Neuronal stem cell (in vitro differentiated cells): ENCODE results near the gene PEAR1.

Source experiments
- DNase-seq: peaks from one replicate; pipeline ENCODE4 v3.0.0-alpha.2; 2013; ENCODE audit warnings: low spot score
- H2AFZ ChIP-seq: one replicate; pipeline ENCODE4 v1.6.1; 2013; ENCODE audit warnings: mild to moderate bottlenecking, low read length, inconsistent platforms
- H2AK5ac ChIP-seq: 2 replicates; pipeline ENCODE4 v1.6.1; 2013; ENCODE audit warnings: low read depth, mild to moderate bottlenecking, inconsistent platforms, low read length, moderate library complexity, mixed read lengths
- H2BK120ac ChIP-seq: 2 replicates; pipeline ENCODE4 v1.6.1; 2013; ENCODE audit warnings: low read depth, mild to moderate bottlenecking, inconsistent platforms, low read length, moderate library complexity, mixed read lengths
- H2BK12ac ChIP-seq: one replicate; pipeline ENCODE4 v1.6.1; 2013; ENCODE audit warnings: low read length, inconsistent platforms
- H2BK15ac ChIP-seq: 2 replicates; pipeline ENCODE4 v1.6.1; 2013; ENCODE audit warnings: mild to moderate bottlenecking, low read length, inconsistent platforms, mixed read lengths
- H2BK5ac ChIP-seq: one replicate; pipeline ENCODE4 v1.6.1; 2013; ENCODE audit warnings: inconsistent platforms, mild to moderate bottlenecking, low read length, moderate library complexity
- H3K14ac ChIP-seq: one replicate; pipeline ENCODE4 v1.6.1; 2013; ENCODE audit warnings: low read length, inconsistent platforms
- H3K18ac ChIP-seq: 2 replicates; pipeline ENCODE4 v1.6.1; 2013; ENCODE audit warnings: low read length, inconsistent platforms
- H3K23ac ChIP-seq: 2 replicates; pipeline ENCODE4 v1.6.1; 2013; ENCODE audit warnings: low read depth, mild to moderate bottlenecking, mixed read lengths, low read length, inconsistent platforms; ENCODE audit not compliant: poor library complexity
- H3K27ac ChIP-seq: replicated peaks from 3 replicates; pipeline ENCODE4 v1.5.1; 2013; ENCODE audit warnings: low read length, inconsistent platforms
- H3K27me3 ChIP-seq, 3 experiments: 2 replicates each; pipeline ENCODE4 v1.6.1; 2013; ENCODE audit warnings: low read length in 3 of 3, mild to moderate bottlenecking in 2 of 3, inconsistent platforms in 1 of 3, low read depth in 1 of 3, mixed read lengths in 1 of 3, moderate library complexity in 1 of 3; ENCODE audit not compliant: control insufficient read depth in 3 of 3, insufficient read depth in 3 of 3
- H3K36me3 ChIP-seq, 2 donors: replicated peaks in 1 of 2; 2 replicates each; pipeline ENCODE4 v1.6.1; 2013; ENCODE audit warnings: low read length in 2 of 2; ENCODE audit not compliant: control insufficient read depth in 2 of 2, insufficient read depth in 2 of 2
- H3K4ac ChIP-seq: 2 replicates; pipeline ENCODE4 v1.6.1; 2013; ENCODE audit warnings: inconsistent platforms, mild to moderate bottlenecking, low read length, moderate library complexity
- H3K4me1 ChIP-seq, 2 donors: 1 replicate in 1 of 2; 2 replicates in 1 of 2; pipeline ENCODE4 v1.6.1; 2013; ENCODE audit warnings: low read length in 2 of 2, low read depth in 1 of 2; ENCODE audit not compliant: control insufficient read depth in 2 of 2, insufficient read depth in 1 of 2
- H3K4me2 ChIP-seq: one replicate; pipeline ENCODE4 v1.6.1; 2013; ENCODE audit warnings: mild to moderate bottlenecking, low read length, inconsistent platforms; ENCODE audit not compliant: insufficient read depth, poor library complexity, severe bottlenecking
- H3K4me3 ChIP-seq, 2 donors: 2 replicates each; pipeline ENCODE4 v1.5.1; 2013; ENCODE audit warnings: low read length in 2 of 2, mild to moderate bottlenecking in 2 of 2, inconsistent platforms in 1 of 2, moderate library complexity in 1 of 2
- H3K79me1 ChIP-seq: one replicate; pipeline ENCODE4 v1.6.1; 2013; ENCODE audit warnings: low read depth, mild to moderate bottlenecking, inconsistent platforms, low read length, moderate library complexity
- H3K9ac ChIP-seq: one replicate; pipeline ENCODE4 v1.6.1; 2013; ENCODE audit warnings: mild to moderate bottlenecking, low read depth, low read length, inconsistent platforms; ENCODE audit not compliant: poor library complexity
- H3K9me3 ChIP-seq, 2 donors: replicated peaks in 1 of 2; 2 replicates each; pipeline versions ENCODE3 to v1.6.1; 2013; ENCODE audit warnings: low read length in 2 of 2, mild to moderate bottlenecking in 2 of 2, inconsistent platforms in 1 of 2, low read depth in 1 of 2, mixed read lengths in 1 of 2, moderate library complexity in 1 of 2; ENCODE audit not compliant: control insufficient read depth in 2 of 2, insufficient read depth in 1 of 2
- H4K8ac ChIP-seq: one replicate; pipeline ENCODE4 v1.6.1; 2013; ENCODE audit warnings: low read depth, mild to moderate bottlenecking, inconsistent platforms, low read length, moderate library complexity
- H4K91ac ChIP-seq: one replicate; pipeline ENCODE4 v1.6.1; 2013; ENCODE audit warnings: low read length, low read depth, mild to moderate bottlenecking, inconsistent platforms; ENCODE audit not compliant: poor library complexity
- WGBS, 2 donors: extraction: QIAGEN DNeasy Blood & Tissue Kit; methylation state at CpG; one replicate each; pipeline ENCODE4 v1.1.7; 2013; ENCODE audit warnings: missing lambda C conversion rate in 2 of 2, mixed read lengths in 1 of 2; ENCODE audit not compliant: insufficient read length in 2 of 2, insufficient replicate concordance in 1 of 2; ENCODE audit errors: extremely low coverage in 2 of 2; 5-methylcytosine and 5-hydroxymethylcytosine counted together

Gene PEAR1

DNA sequence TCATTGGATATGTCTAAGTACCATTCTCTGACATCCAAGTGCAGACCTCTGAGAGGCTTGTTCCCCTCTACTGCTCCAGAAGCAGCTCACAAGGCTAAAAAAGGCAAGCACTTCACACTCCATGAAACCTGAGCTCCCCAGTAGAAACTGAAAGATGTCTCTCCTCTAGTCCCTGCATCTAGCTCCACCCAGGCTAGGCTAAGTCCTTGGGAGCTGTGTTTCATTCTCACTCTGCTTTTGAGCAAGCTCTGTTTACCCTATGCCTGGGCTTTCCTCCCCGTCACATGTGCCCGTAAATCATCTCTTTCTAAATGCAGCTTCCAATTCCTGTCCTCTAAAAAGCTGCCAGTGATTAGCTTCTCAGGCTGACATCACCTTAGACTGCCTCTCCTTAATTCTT is 65.9 kb downstream of the PEAR1 start:
- no peak overlapping the region for H3K9ac ChIP-seq

DNA sequence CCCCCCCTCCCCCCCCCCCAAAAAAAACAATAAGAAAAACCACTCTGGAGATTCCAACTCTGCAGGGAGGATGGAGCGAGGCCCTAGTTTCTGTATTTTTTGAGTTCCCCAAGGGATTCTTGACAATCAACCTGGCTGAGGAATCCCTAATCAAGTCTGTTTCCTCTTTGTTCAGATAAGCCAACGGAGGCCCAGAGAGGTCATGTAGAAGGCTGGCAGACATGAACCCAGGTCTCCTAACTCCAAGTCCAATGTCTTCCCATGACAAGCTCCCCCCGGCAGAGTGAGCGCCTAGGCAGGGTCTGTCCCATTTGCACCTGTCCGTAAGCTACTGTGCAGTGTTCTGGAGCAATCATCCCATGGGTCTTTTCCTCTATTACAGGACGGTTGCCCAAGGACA is 66.4 kb downstream of the PEAR1 start:
- no peak overlapping the region for H3K4me3 ChIP-seq
- H3K4ac ChIP-seq: no peak overlapping the region
- H3K79me1 ChIP-seq: no peaks in the 10 kb centered on the region
- no peak overlapping the region for H2BK120ac ChIP-seq
- WGBS, 2 donors: no CpG with 5 or more reads among the region's 6 CpGs
- H4K91ac ChIP-seq: no peak overlapping the region
- H3K4me2 ChIP-seq: no peak overlapping the region
- no peaks in the 10 kb centered on the region for H3K4me1 ChIP-seq
- no peak overlapping the region for H3K23ac ChIP-seq
- H2AFZ ChIP-seq: no peak overlapping the region
- H3K27ac ChIP-seq: no peak overlapping the region
- peaks cover 38 to 95% of the 10 kb centered on the region in 2 donors for H3K36me3 ChIP-seq
- DNase-seq: no peak
- H3K27me3 ChIP-seq: no peaks in the 10 kb centered on the region
- no peak overlapping the region for H2BK12ac ChIP-seq
- H3K14ac ChIP-seq: no peak overlapping the region
- H4K8ac ChIP-seq: no peak overlapping the region
- H2BK5ac ChIP-seq: no peak overlapping the region
- H3K9ac ChIP-seq: no peak overlapping the region
- H3K9me3 ChIP-seq: no peaks in the 10 kb centered on the region
- no peak overlapping the region for H2AK5ac ChIP-seq
- no peak overlapping the region for H3K18ac ChIP-seq
- no peak overlapping the region for H2BK15ac ChIP-seq

More for the DNA sequence above, 65.9 kb downstream of the PEAR1 start:
- no peak overlapping the region for H2AK5ac ChIP-seq
- no CpG with 5 or more reads among the region's 2 CpGs for WGBS, 2 donors
- no peak overlapping the region for H2BK15ac ChIP-seq
- H3K36me3 ChIP-seq: peaks cover 40 to 95% of the 10 kb centered on the region in 2 donors
- no peaks in the 10 kb centered on the region for H3K27me3 ChIP-seq
- DNase-seq: no peak
- H3K18ac ChIP-seq: no peak overlapping the region
- no peak overlapping the region for H3K4me3 ChIP-seq
- H3K4me2 ChIP-seq: no peak overlapping the region
- no peaks in the 10 kb centered on the region for H3K79me1 ChIP-seq
- H3K23ac ChIP-seq: no peak overlapping the region
- H2BK120ac ChIP-seq: no peak overlapping the region
- no peak overlapping the region for H3K27ac ChIP-seq
- H2BK12ac ChIP-seq: no peak overlapping the region
- H3K4me1 ChIP-seq: no peaks in the 10 kb centered on the region
- H3K4ac ChIP-seq: no peak overlapping the region
- no peak overlapping the region for H4K8ac ChIP-seq
- no peaks in the 10 kb centered on the region for H3K9me3 ChIP-seq
- no peak overlapping the region for H2AFZ ChIP-seq
- no peak overlapping the region for H4K91ac ChIP-seq
- H3K14ac ChIP-seq: no peak overlapping the region
- H2BK5ac ChIP-seq: no peak overlapping the region

DNA sequence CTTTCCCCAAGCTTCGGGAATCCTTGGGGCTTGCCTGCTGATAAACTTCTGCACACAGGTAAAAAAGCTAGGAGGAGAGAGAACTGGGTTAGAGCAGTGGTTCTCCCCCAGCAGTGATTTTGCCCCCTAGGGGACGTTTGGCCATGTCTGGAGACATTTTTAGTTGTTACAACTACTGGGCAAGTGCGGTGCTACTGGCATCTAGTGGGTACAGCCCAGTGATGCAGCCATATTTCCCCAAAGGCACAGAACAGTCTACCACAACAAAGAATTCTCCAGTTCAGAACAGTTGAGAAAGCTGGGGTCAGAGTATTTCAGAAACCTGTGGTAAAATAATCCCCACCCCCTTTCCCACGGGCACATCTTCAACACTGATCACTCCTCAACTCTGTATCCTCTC is 68.2 kb downstream of the PEAR1 start:
- H3K4me2 ChIP-seq: no peak overlapping the region
- no peaks in the 10 kb centered on the region for H3K27me3 ChIP-seq
- no CpG with 5 or more reads among the region's 4 CpGs for WGBS, 2 donors
- H2BK15ac ChIP-seq: no peak overlapping the region
- no peak overlapping the region for H4K8ac ChIP-seq
- H3K27ac ChIP-seq: no peak overlapping the region
- no peak overlapping the region for H3K4me3 ChIP-seq
- no peaks in the 10 kb centered on the region for H3K4me1 ChIP-seq
- no peak overlapping the region for H2BK12ac ChIP-seq
- no peak overlapping the region for H2BK5ac ChIP-seq
- DNase-seq: no peak
- H3K79me1 ChIP-seq: no peaks in the 10 kb centered on the region
- no peak overlapping the region for H3K23ac ChIP-seq
- H3K9ac ChIP-seq: no peak overlapping the region
- no peak overlapping the region for H3K14ac ChIP-seq
- no peak overlapping the region for H3K18ac ChIP-seq
- H3K36me3 ChIP-seq: peaks cover 34 to 94% of the 10 kb centered on the region in 2 donors
- H2BK120ac ChIP-seq: no peak overlapping the region
- no peaks in the 10 kb centered on the region for H3K9me3 ChIP-seq
- H2AFZ ChIP-seq: no peak overlapping the region
- H2AK5ac ChIP-seq: no peak overlapping the region
- no peak overlapping the region for H3K4ac ChIP-seq
- H4K91ac ChIP-seq: no peak overlapping the region

DNA sequence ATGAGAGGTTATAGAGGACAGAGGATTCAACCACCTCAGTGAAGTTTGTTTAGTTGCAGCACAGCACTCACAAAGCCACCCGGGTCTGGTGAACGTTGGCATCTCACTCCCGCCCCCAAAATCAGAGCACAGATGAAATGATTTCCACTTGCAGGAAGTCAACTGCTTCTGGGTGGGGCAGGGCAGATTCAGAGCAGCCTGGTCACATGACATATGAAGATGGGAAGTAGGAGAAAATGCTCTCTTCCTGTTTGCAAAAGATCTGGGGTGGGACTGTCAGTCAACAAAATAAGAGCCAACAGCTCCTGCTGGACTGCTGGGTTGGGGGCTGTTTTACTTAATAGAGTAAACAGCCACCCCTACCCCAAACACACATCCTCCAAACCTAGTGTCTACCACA is 70.1 kb downstream of the PEAR1 start:
- H2BK120ac ChIP-seq: no peak overlapping the region
- H3K23ac ChIP-seq: no peak overlapping the region
- H3K79me1 ChIP-seq: no peaks in the 10 kb centered on the region
- H4K8ac ChIP-seq: no peak overlapping the region
- H3K9me3 ChIP-seq: no peaks in the 10 kb centered on the region
- no peak overlapping the region for H3K4me2 ChIP-seq
- H3K18ac ChIP-seq: no peak overlapping the region
- H3K4me3 ChIP-seq: no peak overlapping the region
- no peak overlapping the region for H4K91ac ChIP-seq
- H3K14ac ChIP-seq: no peak overlapping the region
- no peaks in the 10 kb centered on the region for H3K27me3 ChIP-seq
- no CpG with 5 or more reads among the region's 3 CpGs for whole genome bisulfite sequencing, 2 donors
- no peak overlapping the region for H2AK5ac ChIP-seq
- no peaks in the 10 kb centered on the region for H3K4me1 ChIP-seq
- no peak overlapping the region for H2BK12ac ChIP-seq
- H2BK5ac ChIP-seq: no peak overlapping the region
- no peak overlapping the region for H2BK15ac ChIP-seq
- H2AFZ ChIP-seq: no peak overlapping the region
- H3K9ac ChIP-seq: no peak overlapping the region
- no peak overlapping the region for H3K4ac ChIP-seq
- no peak overlapping the region for H3K27ac ChIP-seq
- H3K36me3 ChIP-seq: peaks cover 26 to 94% of the 10 kb centered on the region in 2 donors
- DNase-seq: no peak
